GM23248 (cell line): ENCODE data around the gene VGF.

Experiments
- EZH2 ChIP-seq: fragments of 200-600 bp; sonication (generic); IDR thresholded peaks from 2 replicates; pipeline ENCODE4 v1.6.1; 2018; ENCODE audit warnings: antibody characterized with exemption, mild to moderate bottlenecking; ENCODE audit not compliant: insufficient read depth, poor library complexity, severe bottlenecking
- EZH2phosphoT487 ChIP-seq: fragments of 200-600 bp; sonication (generic); IDR thresholded peaks from 2 replicates; pipeline ENCODE4 v1.6.1; 2018; ENCODE audit warnings: antibody characterized with exemption, moderate library complexity, mild to moderate bottlenecking, low read depth; ENCODE audit not compliant: insufficient read depth

GRCh38 chr7:101114492-101114891 lies 50.9 kb downstream of the VGF start:
- TF ChIP-seq EZH2phosphoT487, result no peak
- TF ChIP-seq EZH2, result no peak
